SK-N-SH treated with all-trans-retinoic acid at 6 μM for 48 hours (cell line): ENCODE results near the gene BTBD16.

Experiments used
- ATAC-seq: fragments of 200-7000 bp; cut with Tn5 transposase; 3 replicates; pipeline ENCODE4 v1.9.1; 2020; ENCODE audit warnings: mild to moderate bottlenecking, moderate library complexity
- BACH2 ChIP-seq: fragments of 250-450 bp; sonication (Bioruptor Pico); IDR thresholded peaks from 2 replicates; pipeline ENCODE4 v1.9.0; 2021; ENCODE audit warnings: mild to moderate bottlenecking, borderline replicate concordance
- CSDC2 ChIP-seq: fragments of 250-450 bp; sonication (Bioruptor Pico); IDR thresholded peaks from 2 replicates; pipeline ENCODE4 v1.5.0; 2020; ENCODE audit warnings: mild to moderate bottlenecking, moderate library complexity
- ESRRG ChIP-seq: fragments of 250-450 bp; sonication (Bioruptor Pico); IDR thresholded peaks from 2 replicates; pipeline ENCODE4 v1.6.1; 2021; ENCODE audit warnings: mild to moderate bottlenecking
- GLIS3 ChIP-seq: fragments of 250-450 bp; sonication (Bioruptor Pico); IDR thresholded peaks from 2 replicates; pipeline ENCODE4 v1.5.0; 2020; ENCODE audit warnings: mild to moderate bottlenecking, moderate library complexity
- ISL1 ChIP-seq: fragments of 250-450 bp; sonication (Bioruptor Pico); IDR thresholded peaks from 2 replicates; pipeline ENCODE4 v2.1.2; 2022; ENCODE audit warnings: mild to moderate bottlenecking, moderate library complexity
- OSR1 ChIP-seq: fragments of 250-450 bp; sonication (Bioruptor Pico); IDR thresholded peaks from 2 replicates; pipeline ENCODE4 v1.8.0; 2022; ENCODE audit warnings: moderate library complexity, mild to moderate bottlenecking, inconsistent platforms
- PPARA ChIP-seq: fragments of 250-450 bp; sonication (Bioruptor Pico); IDR thresholded peaks from 2 replicates; pipeline ENCODE4 v1.5.0; 2020; ENCODE audit warnings: mild to moderate bottlenecking, borderline replicate concordance
- SNAI2 ChIP-seq: fragments of 250-450 bp; sonication (Bioruptor Pico); IDR thresholded peaks from 2 replicates; pipeline ENCODE4 v1.5.0; 2020; ENCODE audit warnings: mild to moderate bottlenecking, moderate library complexity
- TCF4 ChIP-seq: fragments of 250-450 bp; sonication (Bioruptor Pico); IDR thresholded peaks from 2 replicates; pipeline ENCODE4 v1.8.0; 2021; ENCODE audit warnings: mild to moderate bottlenecking, moderate library complexity, borderline replicate concordance
- TOX ChIP-seq: fragments of 250-450 bp; sonication (Bioruptor Pico); IDR thresholded peaks from 2 replicates; pipeline ENCODE4 v1.8.0; 2021; ENCODE audit warnings: mild to moderate bottlenecking, moderate library complexity, borderline replicate concordance
- ZC3H10 ChIP-seq: fragments of 250-450 bp; sonication (Bioruptor Pico); IDR thresholded peaks from 2 replicates; pipeline ENCODE4 v1.5.1; 2021; ENCODE audit warnings: mild to moderate bottlenecking, moderate library complexity
- ZFP3 ChIP-seq: fragments of 250-450 bp; sonication (Bioruptor Pico); IDR thresholded peaks from 2 replicates; pipeline ENCODE4 v1.5.0; 2020; ENCODE audit warnings: mild to moderate bottlenecking, moderate library complexity
- ZFP30 ChIP-seq: fragments of 450-650 bp; formaldehyde crosslinking; IDR thresholded peaks from 2 replicates; pipeline ENCODE4 v1.5.0; 2022; ENCODE audit warnings: mild to moderate bottlenecking, moderate library complexity
- ZNF70 ChIP-seq: fragments of 450-650 bp; formaldehyde crosslinking; IDR thresholded peaks from 2 replicates; pipeline ENCODE4 v1.5.0; 2020; ENCODE audit warnings: mild to moderate bottlenecking, moderate library complexity
- ZNF8 ChIP-seq: fragments of 450-650 bp; formaldehyde crosslinking; IDR thresholded peaks from 2 replicates; pipeline ENCODE4 v1.5.0; 2020; ENCODE audit warnings: mild to moderate bottlenecking, moderate library complexity
- TF ChIP-seq, protein P1 (sequence below): fragments of 250-450 bp; sonication (Bioruptor Pico); IDR thresholded peaks from 2 replicates; pipeline ENCODE4 v1.8.0; 2020; ENCODE audit warnings: mild to moderate bottlenecking, moderate library complexity, borderline replicate concordance
- TF ChIP-seq, protein P2 (sequence below): fragments of 250-450 bp; sonication (Bioruptor Pico); IDR thresholded peaks from 2 replicates; pipeline ENCODE4 v1.5.0; 2020; ENCODE audit warnings: mild to moderate bottlenecking, moderate library complexity
- TF ChIP-seq, protein P3 (sequence below): fragments of 250-450 bp; sonication (Bioruptor Pico); IDR thresholded peaks from 2 replicates; pipeline ENCODE4 v1.5.1; 2020; ENCODE audit warnings: low read depth, mild to moderate bottlenecking, moderate library complexity
- TF ChIP-seq, protein P4 (sequence below): fragments of 250-450 bp; sonication (Bioruptor Pico); IDR thresholded peaks from 2 replicates; pipeline ENCODE4 v1.8.0; 2021; ENCODE audit warnings: low read depth, mild to moderate bottlenecking, moderate library complexity, borderline replicate concordance

BTBD16 gene

DNA sequence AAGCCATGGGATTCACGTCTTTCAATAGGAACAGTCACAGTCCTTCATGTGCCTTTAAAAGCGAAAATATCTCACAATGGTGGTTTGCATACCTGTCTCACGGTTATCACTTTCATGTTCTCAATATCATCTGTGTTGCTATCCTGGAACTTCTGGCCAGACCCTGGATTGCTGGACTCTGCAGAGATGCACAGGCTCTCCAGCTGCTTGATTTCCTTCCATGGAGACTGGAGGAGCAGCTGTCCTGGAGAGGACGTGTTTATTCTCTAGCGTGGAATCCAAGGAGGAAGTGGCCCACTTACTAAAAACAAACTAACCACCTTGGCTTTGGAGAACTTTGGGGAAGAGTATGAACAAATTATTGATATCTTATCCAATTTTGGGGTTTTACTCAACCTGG is 16.5 kb downstream of the BTBD16 start:
- TF ChIP-seq ZC3H10 (CRISPR knock-in tag) (no peak), CSDC2 (no peak), TCF4 (no peak), ESRRG (CRISPR knock-in tag) (no peak), ZFP30 (no peak), GLIS3 (CRISPR knock-in tag) (no peak), ZNF8 (CRISPR knock-in tag) (no peak), PPARA (CRISPR knock-in tag) (no peak), TOX (CRISPR knock-in tag) (no peak), OSR1 (CRISPR knock-in tag) (no peak), SNAI2 (CRISPR knock-in tag) (no peak), ZNF70 (no peak)
- TF ChIP-seq, protein P1, sequence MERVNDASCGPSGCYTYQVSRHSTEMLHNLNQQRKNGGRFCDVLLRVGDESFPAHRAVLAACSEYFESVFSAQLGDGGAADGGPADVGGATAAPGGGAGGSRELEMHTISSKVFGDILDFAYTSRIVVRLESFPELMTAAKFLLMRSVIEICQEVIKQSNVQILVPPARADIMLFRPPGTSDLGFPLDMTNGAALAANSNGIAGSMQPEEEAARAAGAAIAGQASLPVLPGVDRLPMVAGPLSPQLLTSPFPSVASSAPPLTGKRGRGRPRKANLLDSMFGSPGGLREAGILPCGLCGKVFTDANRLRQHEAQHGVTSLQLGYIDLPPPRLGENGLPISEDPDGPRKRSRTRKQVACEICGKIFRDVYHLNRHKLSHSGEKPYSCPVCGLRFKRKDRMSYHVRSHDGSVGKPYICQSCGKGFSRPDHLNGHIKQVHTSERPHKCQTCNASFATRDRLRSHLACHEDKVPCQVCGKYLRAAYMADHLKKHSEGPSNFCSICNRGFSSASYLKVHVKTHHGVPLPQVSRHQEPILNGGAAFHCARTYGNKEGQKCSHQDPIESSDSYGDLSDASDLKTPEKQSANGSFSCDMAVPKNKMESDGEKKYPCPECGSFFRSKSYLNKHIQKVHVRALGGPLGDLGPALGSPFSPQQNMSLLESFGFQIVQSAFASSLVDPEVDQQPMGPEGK (CRISPR knock-in tag): no peak
- TF ChIP-seq, protein P2, sequence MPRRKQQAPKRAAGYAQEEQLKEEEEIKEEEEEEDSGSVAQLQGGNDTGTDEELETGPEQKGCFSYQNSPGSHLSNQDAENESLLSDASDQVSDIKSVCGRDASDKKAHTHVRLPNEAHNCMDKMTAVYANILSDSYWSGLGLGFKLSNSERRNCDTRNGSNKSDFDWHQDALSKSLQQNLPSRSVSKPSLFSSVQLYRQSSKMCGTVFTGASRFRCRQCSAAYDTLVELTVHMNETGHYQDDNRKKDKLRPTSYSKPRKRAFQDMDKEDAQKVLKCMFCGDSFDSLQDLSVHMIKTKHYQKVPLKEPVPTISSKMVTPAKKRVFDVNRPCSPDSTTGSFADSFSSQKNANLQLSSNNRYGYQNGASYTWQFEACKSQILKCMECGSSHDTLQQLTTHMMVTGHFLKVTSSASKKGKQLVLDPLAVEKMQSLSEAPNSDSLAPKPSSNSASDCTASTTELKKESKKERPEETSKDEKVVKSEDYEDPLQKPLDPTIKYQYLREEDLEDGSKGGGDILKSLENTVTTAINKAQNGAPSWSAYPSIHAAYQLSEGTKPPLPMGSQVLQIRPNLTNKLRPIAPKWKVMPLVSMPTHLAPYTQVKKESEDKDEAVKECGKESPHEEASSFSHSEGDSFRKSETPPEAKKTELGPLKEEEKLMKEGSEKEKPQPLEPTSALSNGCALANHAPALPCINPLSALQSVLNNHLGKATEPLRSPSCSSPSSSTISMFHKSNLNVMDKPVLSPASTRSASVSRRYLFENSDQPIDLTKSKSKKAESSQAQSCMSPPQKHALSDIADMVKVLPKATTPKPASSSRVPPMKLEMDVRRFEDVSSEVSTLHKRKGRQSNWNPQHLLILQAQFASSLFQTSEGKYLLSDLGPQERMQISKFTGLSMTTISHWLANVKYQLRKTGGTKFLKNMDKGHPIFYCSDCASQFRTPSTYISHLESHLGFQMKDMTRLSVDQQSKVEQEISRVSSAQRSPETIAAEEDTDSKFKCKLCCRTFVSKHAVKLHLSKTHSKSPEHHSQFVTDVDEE (CRISPR knock-in tag): no peak
- TF ChIP-seq, protein P3, sequence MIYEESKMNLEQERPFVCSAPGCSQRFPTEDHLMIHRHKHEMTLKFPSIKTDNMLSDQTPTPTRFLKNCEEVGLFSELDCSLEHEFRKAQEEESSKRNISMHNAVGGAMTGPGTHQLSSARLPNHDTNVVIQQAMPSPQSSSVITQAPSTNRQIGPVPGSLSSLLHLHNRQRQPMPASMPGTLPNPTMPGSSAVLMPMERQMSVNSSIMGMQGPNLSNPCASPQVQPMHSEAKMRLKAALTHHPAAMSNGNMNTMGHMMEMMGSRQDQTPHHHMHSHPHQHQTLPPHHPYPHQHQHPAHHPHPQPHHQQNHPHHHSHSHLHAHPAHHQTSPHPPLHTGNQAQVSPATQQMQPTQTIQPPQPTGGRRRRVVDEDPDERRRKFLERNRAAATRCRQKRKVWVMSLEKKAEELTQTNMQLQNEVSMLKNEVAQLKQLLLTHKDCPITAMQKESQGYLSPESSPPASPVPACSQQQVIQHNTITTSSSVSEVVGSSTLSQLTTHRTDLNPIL (CRISPR knock-in tag): no peak
- TF ChIP-seq, all 23 proteins: peak for 0

DNA sequence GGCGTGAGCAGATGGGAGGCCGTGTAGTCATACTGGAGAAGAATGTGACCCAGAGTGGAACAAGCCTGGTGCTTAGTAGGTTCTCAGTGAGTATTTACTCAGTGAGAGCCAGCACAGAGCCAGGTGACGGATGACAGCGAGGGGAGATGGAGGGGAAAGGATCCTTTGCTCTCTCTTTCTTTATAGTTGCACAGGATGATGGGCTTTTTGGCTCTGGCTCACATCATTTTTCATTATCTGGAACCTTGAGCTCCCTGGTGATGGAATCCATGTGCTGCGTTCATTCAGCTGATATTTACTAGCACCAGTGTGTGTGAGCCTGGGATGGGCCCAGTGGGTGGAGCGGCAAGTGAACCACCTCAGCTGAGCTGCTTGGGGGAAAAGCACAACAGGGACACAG is 17.2 kb downstream of the BTBD16 start:
- ATAC-seq: no peak
- TF ChIP-seq, protein P1 (CRISPR knock-in tag): no peak
- no peak for TF ChIP-seq ZFP3 (CRISPR knock-in tag)
- TF ChIP-seq, protein P4, sequence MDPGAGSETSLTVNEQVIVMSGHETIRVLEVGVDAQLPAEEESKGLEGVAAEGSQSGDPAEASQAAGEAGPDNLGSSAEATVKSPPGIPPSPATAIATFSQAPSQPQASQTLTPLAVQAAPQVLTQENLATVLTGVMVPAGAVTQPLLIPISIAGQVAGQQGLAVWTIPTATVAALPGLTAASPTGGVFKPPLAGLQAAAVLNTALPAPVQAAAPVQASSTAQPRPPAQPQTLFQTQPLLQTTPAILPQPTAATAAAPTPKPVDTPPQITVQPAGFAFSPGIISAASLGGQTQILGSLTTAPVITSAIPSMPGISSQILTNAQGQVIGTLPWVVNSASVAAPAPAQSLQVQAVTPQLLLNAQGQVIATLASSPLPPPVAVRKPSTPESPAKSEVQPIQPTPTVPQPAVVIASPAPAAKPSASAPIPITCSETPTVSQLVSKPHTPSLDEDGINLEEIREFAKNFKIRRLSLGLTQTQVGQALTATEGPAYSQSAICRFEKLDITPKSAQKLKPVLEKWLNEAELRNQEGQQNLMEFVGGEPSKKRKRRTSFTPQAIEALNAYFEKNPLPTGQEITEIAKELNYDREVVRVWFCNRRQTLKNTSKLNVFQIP: no peak
- TF ChIP-seq ISL1: no peak
- no peak for TF ChIP-seq TCF4
- no peak for TF ChIP-seq BACH2 (CRISPR knock-in tag)
- TF ChIP-seq PPARA (CRISPR knock-in tag): no peak
- TF ChIP-seq, protein P2 (CRISPR knock-in tag): no peak
- TF ChIP-seq, protein P3 (CRISPR knock-in tag): no peak
- TF ChIP-seq CSDC2: no peak
- no peak for TF ChIP-seq ZC3H10 (CRISPR knock-in tag)

More for the DNA sequence above, 16.5 kb downstream of the BTBD16 start:
- no peak for ATAC-seq
